ENCODE measurements around the gene ZNF408. TPM values are rescaled to one million over a fixed set of nuclear protein-coding genes. Genes with fewer than 3 reads are reported as not detected.

The ZNF408 gene
- total RNA-seq, 2 donors from 2014 or later, result 13.2 to 18.9 TPM

- Histone ChIP-seq H3K4me3 (ENCODE audit: low read length) (no peak overlapping the region), H3K36me3 (ENCODE audit: control insufficient read depth, insufficient read depth, low read length) (peaks cover 7% of the 10 kb centered on the region), H3K9ac (ENCODE audit: extremely low read depth, low read length, poor library complexity, severe bottlenecking) (no peak overlapping the region), H3K27ac (ENCODE audit: low read depth, low read length) (no peak overlapping the region), H3K4me1 (ENCODE audit: control insufficient read depth, insufficient read depth, low read length) (no peaks in the 10 kb centered on the region), H3K27me3 (ENCODE audit: control insufficient read depth, insufficient read depth, low read length, poor library complexity, severe bottlenecking) (no peaks in the 10 kb centered on the region), H3K9me3 (ENCODE audit: control insufficient read depth, low read length) (no peaks in the 10 kb centered on the region)
- Mint-ChIP-seq H3K36me3 (ENCODE audit: low read depth) (peaks cover 15% of the 10 kb centered on the region), H3K9me3 (no peaks in the 10 kb centered on the region), H3K27ac (no peak overlapping the region), H3K4me1 (no peaks in the 10 kb centered on the region), H3K4me3 (no peak overlapping the region), H3K27me3 (ENCODE audit: insufficient read depth) (no peaks in the 10 kb centered on the region)
- WGBS, 2 experiments (ENCODE audit: insufficient coverage in 1 of 2, insufficient read length in 1 of 2), result 93 to 100% methylated on average over 1 to 4 of the region's 5 CpGs
- no peak for DNase-seq
- TF ChIP-seq CTCF (conservative IDR thresholded peaks at IDR 0.05), result no peak
Observed at GRCh38 chr11:46736615-46737014, 35.8 kb downstream of the ZNF408 start.

GRCh38 chr11:46737699-46738098, 36.9 kb downstream of the ZNF408 start:
- WGBS, 2 experiments (ENCODE audit: insufficient coverage in 1 of 2, insufficient read length in 1 of 2), result 89 to 94% methylated on average over 11 of the region's 11 CpGs
- no peaks in the 10 kb centered on the region for H3K4me1 Mint-ChIP-seq
- H3K27ac ChIP-seq (ENCODE audit: low read depth, low read length), result no peak overlapping the region
- H3K9me3 Mint-ChIP-seq, result no peaks in the 10 kb centered on the region
- no peaks in the 10 kb centered on the region for H3K27me3 Mint-ChIP-seq (ENCODE audit: insufficient read depth)
- H3K36me3 ChIP-seq (ENCODE audit: control insufficient read depth, insufficient read depth, low read length), result peaks cover 18% of the 10 kb centered on the region
- DNase-seq, result no peak
- H3K36me3 Mint-ChIP-seq (ENCODE audit: low read depth), result peaks cover 25% of the 10 kb centered on the region
- H3K9me3 ChIP-seq (ENCODE audit: control insufficient read depth, low read length), result no peaks in the 10 kb centered on the region
- H3K4me1 ChIP-seq (ENCODE audit: control insufficient read depth, insufficient read depth, low read length), result no peaks in the 10 kb centered on the region
- H3K27ac Mint-ChIP-seq, result no peak overlapping the region
- no peak overlapping the region for H3K9ac ChIP-seq (ENCODE audit: extremely low read depth, low read length, poor library complexity, severe bottlenecking)
- no peak for TF ChIP-seq CTCF (conservative IDR thresholded peaks at IDR 0.05)
- no peak overlapping the region for H3K4me3 Mint-ChIP-seq
- no peaks in the 10 kb centered on the region for H3K27me3 ChIP-seq (ENCODE audit: control insufficient read depth, insufficient read depth, low read length, poor library complexity, severe bottlenecking)
- no peak overlapping the region for H3K4me3 ChIP-seq (ENCODE audit: low read length)

- Histone ChIP-seq H3K27ac (ENCODE audit: low read depth, low read length) (no peak overlapping the region), H3K36me3 (ENCODE audit: control insufficient read depth, insufficient read depth, low read length) (peaks cover 30% of the 10 kb centered on the region), H3K4me3 (ENCODE audit: low read length) (no peak overlapping the region), H3K9me3 (ENCODE audit: control insufficient read depth, low read length) (no peaks in the 10 kb centered on the region), H3K4me1 (ENCODE audit: control insufficient read depth, insufficient read depth, low read length) (no peaks in the 10 kb centered on the region), H3K27me3 (ENCODE audit: control insufficient read depth, insufficient read depth, low read length, poor library complexity, severe bottlenecking) (no peaks in the 10 kb centered on the region), H3K9ac (ENCODE audit: extremely low read depth, low read length, poor library complexity, severe bottlenecking) (no peak overlapping the region)
- no peak for TF ChIP-seq CTCF (conservative IDR thresholded peaks at IDR 0.05)
- H3K27ac Mint-ChIP-seq, result no peak overlapping the region
- H3K9me3 Mint-ChIP-seq, result no peaks in the 10 kb centered on the region
- H3K27me3 Mint-ChIP-seq (ENCODE audit: insufficient read depth), result no peaks in the 10 kb centered on the region
- WGBS, 2 experiments (ENCODE audit: insufficient coverage in 1 of 2, insufficient read length in 1 of 2), result 80 to 89% methylated on average over 3 to 6 of the region's 6 CpGs
- H3K4me3 Mint-ChIP-seq, result no peak overlapping the region
- DNase-seq, result no peak
- H3K36me3 Mint-ChIP-seq (ENCODE audit: low read depth), result peaks cover 37% of the 10 kb centered on the region
- H3K4me1 Mint-ChIP-seq, result no peaks in the 10 kb centered on the region
Observed at GRCh38 chr11:46738887-46739286, 38.1 kb downstream of the ZNF408 start.

All from endodermal cell (in vitro differentiated cells).